GM12878 (cell line): Measurements from ENCODE around the gene ODC1. TPM values are rescaled to one million over a fixed set of nuclear protein-coding genes. Genes with fewer than 3 reads are reported as not detected.

Experiments
- ATAC-seq: fragments of 200-7000 bp; cut with Tn5 transposase; 3 replicates; pipeline ENCODE4 v1.9.1; 2020; ENCODE audit warnings: mild to moderate bottlenecking, moderate library complexity
- BruUV-seq: library from RNA; stranded (reverse); fragments of 400-500 nt; replicated peaks from 2 replicates; lab custom pipeline; 2021; lab: Mats Ljungman, UMichigan
- CTCF ChIA-PET: fragments of 300-600 bp; sonication (Branson Sonifier 250); formaldehyde crosslinking; extraction: SDS; loops from one replicate; lab custom pipeline; 2021; ENCODE audit warnings: inconsistent platforms; lab: Yijun Ruan, JAX
- POLR2A ChIA-PET: fragments of 350-600 bp; formaldehyde crosslinking; extraction: SDS; loops from one replicate; lab custom pipeline; 2021; ENCODE audit warnings: inconsistent platforms; lab: Charles Lee
- RAD21 ChIA-PET: fragments of 300-600 bp; sonication (Branson Sonifier 250); formaldehyde crosslinking; loops from one replicate; lab custom pipeline; 2023; ENCODE audit warnings: antibody characterized with exemption; ENCODE audit not compliant: unreplicated experiment; lab: Charles Lee
- SMC1A ChIA-PET: fragments of 300-600 bp; sonication (Branson Sonifier 250); formaldehyde crosslinking; loops from one replicate; lab custom pipeline; 2023; ENCODE audit not compliant: unreplicated experiment, uncharacterized antibody; lab: Charles Lee
- DNase-seq: peaks from one replicate; pipeline ENCODE4 v3.0.0-alpha.2; 2011; ENCODE audit warnings: low read depth, low spot score
- FAIRE-seq: peaks from 3 replicates; lab custom pipeline; 2011; peaks lifted over from hg19 to GRCh38; lab: Jason Lieb, UNC
- H2AFZ ChIP-seq: 2 replicates; pipeline ENCODE4 v1.6.0; 2011; ENCODE audit warnings: low read depth, low read length, control low read depth; ENCODE audit not compliant: control insufficient read depth
- H3K27ac ChIP-seq: 2 replicates; pipeline ENCODE4 v1.5.1; 2011; ENCODE audit warnings: control low read depth; ENCODE audit not compliant: control insufficient read depth, insufficient read depth
- H3K27me3 ChIP-seq, 2 experiments: replicated peaks in 1 of 2; 2 replicates each; pipeline versions ENCODE4 v1.6.0 to v1.6.1; 2011; ENCODE audit warnings: low read length in 1 of 2; ENCODE audit not compliant: control insufficient read depth in 2 of 2, insufficient read depth in 2 of 2
- H3K36me3 ChIP-seq, 2 experiments: 2 replicates each; pipeline ENCODE4 v1.5.1; 2011; ENCODE audit warnings: low read length in 1 of 2; ENCODE audit not compliant: control insufficient read depth in 2 of 2, insufficient read depth in 2 of 2
- H3K4me1 ChIP-seq: 2 replicates; pipeline ENCODE4 v1.6.1; 2011; ENCODE audit warnings: mild to moderate bottlenecking, low read length, moderate library complexity, mixed read lengths; ENCODE audit not compliant: control insufficient read depth, insufficient read depth
- H3K4me2 ChIP-seq: 2 replicates; pipeline ENCODE4 v1.6.0; 2011; ENCODE audit warnings: control low read depth; ENCODE audit not compliant: control insufficient read depth, insufficient read depth
- H3K4me3 ChIP-seq: fragments of 200-600 bp; sonication (generic); 2 replicates; pipeline ENCODE4 v1.5.1; 2016
- H3K79me2 ChIP-seq: 2 replicates; pipeline ENCODE4 v1.6.0; 2011; ENCODE audit warnings: low read length; ENCODE audit not compliant: control insufficient read depth, insufficient read depth
- H3K9ac ChIP-seq: 2 replicates; pipeline ENCODE4 v1.8.0; 2011; ENCODE audit warnings: low read length, control low read depth, mixed read lengths; ENCODE audit not compliant: control insufficient read depth, insufficient read depth
- H3K9me3 ChIP-seq: replicated peaks from 3 replicates; pipeline ENCODE4 v1.5.1; 2011; ENCODE audit warnings: mild to moderate bottlenecking, low read length; ENCODE audit not compliant: control insufficient read depth, insufficient read depth
- H4K20me1 ChIP-seq: 2 replicates; pipeline ENCODE4 v1.6.0; 2011; ENCODE audit not compliant: control insufficient read depth, insufficient read depth
- BCL11A ChIP-seq: IDR thresholded peaks from 2 replicates; pipeline ENCODE4 v1.6.1; 2011; ENCODE audit warnings: low read depth, low read length
- CHD1 ChIP-seq: IDR thresholded peaks from 2 replicates; pipeline ENCODE4 v1.6.1; 2012; ENCODE audit warnings: low read depth, low read length, improper control_type of control experiment
- MTA2 ChIP-seq: fragments of 450-650 bp; IDR thresholded peaks from 2 replicates; pipeline ENCODE4 v1.6.1; 2016; ENCODE audit warnings: low read depth, mild to moderate bottlenecking, moderate library complexity
- NR2C1 ChIP-seq: fragments of 450-650 bp; IDR thresholded peaks from 2 replicates; pipeline ENCODE4 v1.6.1; 2017; ENCODE audit warnings: antibody characterized with exemption, mild to moderate bottlenecking, moderate library complexity
- PML ChIP-seq: IDR thresholded peaks from 2 replicates; pipeline ENCODE4 v1.6.1; 2012; ENCODE audit warnings: low read length, inconsistent platforms
- POLR2AphosphoS2 ChIP-seq: IDR thresholded peaks from 2 replicates; pipeline ENCODE4 v1.6.1; 2011; ENCODE audit warnings: low read depth, mild to moderate bottlenecking, low read length, improper control_type of control experiment, moderate library complexity
- RB1 ChIP-seq: fragments of 450-650 bp; formaldehyde crosslinking; IDR thresholded peaks from 2 replicates; pipeline ENCODE4 v1.6.1; 2017; ENCODE audit warnings: mild to moderate bottlenecking, borderline replicate concordance
- SMARCA5 ChIP-seq: fragments of 450-650 bp; IDR thresholded peaks from 2 replicates; pipeline ENCODE4 v1.6.1; 2017; ENCODE audit warnings: mild to moderate bottlenecking
- TCF3 ChIP-seq: IDR thresholded peaks from 2 replicates; pipeline ENCODE4 v1.6.1; 2012; ENCODE audit warnings: low read depth, mild to moderate bottlenecking, low read length, borderline replicate concordance; ENCODE audit not compliant: insufficient read depth
- WGBS: methylation state at CpG from one replicate; pipeline ENCODE4 v1.1.6; 2016; ENCODE audit warnings: low lambda C conversion rate; ENCODE audit not compliant: insufficient replicate concordance, insufficient coverage; ENCODE audit errors: missing lambda C conversion rate; 5-methylcytosine and 5-hydroxymethylcytosine counted together
- in situ Hi-C: fragments of 300-500 bp; cut with MboI; formaldehyde crosslinking; loops from 9 replicates; pipeline ENCODE4 v1.14.3; 2018; ENCODE audit warnings: mixed read lengths
- intact Hi-C: fragments of 100-400 bp; cut with micrococcal nuclease; formaldehyde crosslinking; loops from one replicate; pipeline ENCODE4 v1.14.2; 2022; ENCODE audit not compliant: unreplicated experiment
- polyA plus RNA-seq, 11 experiments: library from polyadenylated mRNA; depleted of rRNA in 4 of 11; unstranded in 6 of 11; stranded (reverse) in 5 of 11; fragments of >200 nt; fragmentation: Nextera tagmentation in 4 of 11; fragmentation: Illumina TruSeq in 1 of 11; extraction: Ambion mirVana in 4 of 11; extraction: Trizol in 1 of 11; gene quantifications; 1 replicate in 1 of 11; 2 replicates in 10 of 11; pipeline versions ENCODE4 v1.2.1 to v1.2.3, GENCODE V29; 2011 to 2016; ENCODE audit warnings: inconsistent platforms in 2 of 11, missing spikeins in 2 of 11, low read depth in 1 of 11
- total RNA-seq, 4 experiments: library from RNA; depleted of rRNA in 3 of 4; stranded (reverse); fragments of >200 nt in 3 of 4; fragmentation: Illumina TruSeq in 1 of 4; extraction: Trizol in 1 of 4; gene quantifications; 2 replicates each; pipeline versions ENCODE4 v1.2.1 to v1.2.3, GENCODE V29; 2013 to 2021
- TF ChIP-seq, protein P1 (sequence below): fragments of 450-650 bp; conservative IDR thresholded peaks from 2 replicates; pipeline ENCODE4 v1.6.1; 2017; ENCODE audit warnings: mild to moderate bottlenecking, moderate library complexity
- TF ChIP-seq, protein P2 (sequence below): IDR thresholded peaks from 2 replicates; pipeline ENCODE4 v1.6.1; 2012; ENCODE audit warnings: low read depth, low read length, improper control_type of control experiment
- TF ChIP-seq, protein P3 (sequence below): IDR thresholded peaks from 2 replicates; pipeline ENCODE4 v1.6.1; 2012; ENCODE audit warnings: low read length, inconsistent platforms
- TF ChIP-seq, protein P4 (sequence below): fragments of 450-650 bp; IDR thresholded peaks from 2 replicates; pipeline ENCODE4 v1.6.1; 2016; ENCODE audit warnings: mild to moderate bottlenecking
- TF ChIP-seq, protein P5 (sequence below): fragments of 450-650 bp; formaldehyde crosslinking; IDR thresholded peaks from 2 replicates; pipeline ENCODE4 v1.4.0; 2022; ENCODE audit warnings: mild to moderate bottlenecking, moderate library complexity

ODC1 gene
- total and polyA plus RNA-seq, 10 of the 15 experiments (the other 5 are each of a cell fraction or from before 2014, with no cell fraction given), result 68.5 to 441 (median 340) TPM

DNA sequence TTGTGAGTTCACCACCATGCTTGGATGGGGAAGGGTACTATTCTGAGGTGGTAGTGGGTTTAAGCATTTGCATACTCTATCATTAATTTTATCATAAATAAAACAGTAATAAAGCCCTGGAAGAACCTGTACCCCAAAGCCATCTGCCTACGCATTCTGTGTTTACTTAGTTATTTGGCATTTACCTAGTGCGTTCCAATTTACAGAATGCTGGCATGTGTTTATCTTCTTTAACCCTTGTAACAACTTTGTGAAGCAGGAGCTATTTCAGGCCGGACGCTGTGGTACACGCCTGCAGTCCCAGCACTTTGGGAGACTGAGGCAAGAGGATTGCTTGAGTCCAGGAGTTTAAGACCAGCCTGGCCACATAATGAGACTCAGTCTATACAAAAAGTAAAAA lies 17.8 kb upstream of the ODC1 start:
- Histone ChIP-seq H3K27ac (no peak overlapping the region), H2AFZ (no peak overlapping the region), H3K4me2 (no peak overlapping the region), H3K79me2 (no peaks in the 10 kb centered on the region), H3K4me3 (no peak overlapping the region), H3K4me1 (no peaks in the 10 kb centered on the region), H3K27me3 (no peaks in the 10 kb centered on the region; a peak in 1 of 4 replicates), H3K9me3 (no peaks in the 10 kb centered on the region), H3K36me3 (no peaks in the 10 kb centered on the region), H4K20me1 (no peaks in the 10 kb centered on the region), H3K9ac (no peak overlapping the region)
- RAD21 ChIA-PET, result no interaction called here
- intact Hi-C loops, result no loop called here
- CTCF ChIA-PET, result interaction anchor here (0.6 kb wide), 2 partner anchors 105 to 1562 kb away, joined by 3 read pairs; no protein-coding TSS in a partner anchor
- no TSS peak for BruUV-seq
- in situ Hi-C loops, result no loop called here
- POLR2A ChIA-PET, result no interaction called here
- 79% methylated on average over 5 of the region's 5 CpGs for WGBS
- TF ChIP-seq PML (no peak), POLR2AphosphoS2 (no peak), SMARCA5 (no peak), NR2C1 (no peak), TCF3 (no peak), BCL11A (no peak), CHD1 (no peak), MTA2 (no peak), RB1 (no peak)
- TF ChIP-seq, protein P1, sequence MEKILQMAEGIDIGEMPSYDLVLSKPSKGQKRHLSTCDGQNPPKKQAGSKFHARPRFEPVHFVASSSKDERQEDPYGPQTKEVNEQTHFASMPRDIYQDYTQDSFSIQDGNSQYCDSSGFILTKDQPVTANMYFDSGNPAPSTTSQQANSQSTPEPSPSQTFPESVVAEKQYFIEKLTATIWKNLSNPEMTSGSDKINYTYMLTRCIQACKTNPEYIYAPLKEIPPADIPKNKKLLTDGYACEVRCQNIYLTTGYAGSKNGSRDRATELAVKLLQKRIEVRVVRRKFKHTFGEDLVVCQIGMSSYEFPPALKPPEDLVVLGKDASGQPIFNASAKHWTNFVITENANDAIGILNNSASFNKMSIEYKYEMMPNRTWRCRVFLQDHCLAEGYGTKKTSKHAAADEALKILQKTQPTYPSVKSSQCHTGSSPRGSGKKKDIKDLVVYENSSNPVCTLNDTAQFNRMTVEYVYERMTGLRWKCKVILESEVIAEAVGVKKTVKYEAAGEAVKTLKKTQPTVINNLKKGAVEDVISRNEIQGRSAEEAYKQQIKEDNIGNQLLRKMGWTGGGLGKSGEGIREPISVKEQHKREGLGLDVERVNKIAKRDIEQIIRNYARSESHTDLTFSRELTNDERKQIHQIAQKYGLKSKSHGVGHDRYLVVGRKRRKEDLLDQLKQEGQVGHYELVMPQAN, result no peak
- TF ChIP-seq, protein P2, sequence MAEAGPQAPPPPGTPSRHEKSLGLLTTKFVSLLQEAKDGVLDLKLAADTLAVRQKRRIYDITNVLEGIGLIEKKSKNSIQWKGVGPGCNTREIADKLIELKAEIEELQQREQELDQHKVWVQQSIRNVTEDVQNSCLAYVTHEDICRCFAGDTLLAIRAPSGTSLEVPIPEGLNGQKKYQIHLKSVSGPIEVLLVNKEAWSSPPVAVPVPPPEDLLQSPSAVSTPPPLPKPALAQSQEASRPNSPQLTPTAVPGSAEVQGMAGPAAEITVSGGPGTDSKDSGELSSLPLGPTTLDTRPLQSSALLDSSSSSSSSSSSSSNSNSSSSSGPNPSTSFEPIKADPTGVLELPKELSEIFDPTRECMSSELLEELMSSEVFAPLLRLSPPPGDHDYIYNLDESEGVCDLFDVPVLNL, result no peak
- TF ChIP-seq, protein P3, sequence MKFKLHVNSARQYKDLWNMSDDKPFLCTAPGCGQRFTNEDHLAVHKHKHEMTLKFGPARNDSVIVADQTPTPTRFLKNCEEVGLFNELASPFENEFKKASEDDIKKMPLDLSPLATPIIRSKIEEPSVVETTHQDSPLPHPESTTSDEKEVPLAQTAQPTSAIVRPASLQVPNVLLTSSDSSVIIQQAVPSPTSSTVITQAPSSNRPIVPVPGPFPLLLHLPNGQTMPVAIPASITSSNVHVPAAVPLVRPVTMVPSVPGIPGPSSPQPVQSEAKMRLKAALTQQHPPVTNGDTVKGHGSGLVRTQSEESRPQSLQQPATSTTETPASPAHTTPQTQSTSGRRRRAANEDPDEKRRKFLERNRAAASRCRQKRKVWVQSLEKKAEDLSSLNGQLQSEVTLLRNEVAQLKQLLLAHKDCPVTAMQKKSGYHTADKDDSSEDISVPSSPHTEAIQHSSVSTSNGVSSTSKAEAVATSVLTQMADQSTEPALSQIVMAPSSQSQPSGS, result no peak
- TF ChIP-seq, protein P4, sequence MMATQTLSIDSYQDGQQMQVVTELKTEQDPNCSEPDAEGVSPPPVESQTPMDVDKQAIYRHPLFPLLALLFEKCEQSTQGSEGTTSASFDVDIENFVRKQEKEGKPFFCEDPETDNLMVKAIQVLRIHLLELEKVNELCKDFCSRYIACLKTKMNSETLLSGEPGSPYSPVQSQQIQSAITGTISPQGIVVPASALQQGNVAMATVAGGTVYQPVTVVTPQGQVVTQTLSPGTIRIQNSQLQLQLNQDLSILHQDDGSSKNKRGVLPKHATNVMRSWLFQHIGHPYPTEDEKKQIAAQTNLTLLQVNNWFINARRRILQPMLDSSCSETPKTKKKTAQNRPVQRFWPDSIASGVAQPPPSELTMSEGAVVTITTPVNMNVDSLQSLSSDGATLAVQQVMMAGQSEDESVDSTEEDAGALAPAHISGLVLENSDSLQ, result no peak
- TF ChIP-seq, protein P5, sequence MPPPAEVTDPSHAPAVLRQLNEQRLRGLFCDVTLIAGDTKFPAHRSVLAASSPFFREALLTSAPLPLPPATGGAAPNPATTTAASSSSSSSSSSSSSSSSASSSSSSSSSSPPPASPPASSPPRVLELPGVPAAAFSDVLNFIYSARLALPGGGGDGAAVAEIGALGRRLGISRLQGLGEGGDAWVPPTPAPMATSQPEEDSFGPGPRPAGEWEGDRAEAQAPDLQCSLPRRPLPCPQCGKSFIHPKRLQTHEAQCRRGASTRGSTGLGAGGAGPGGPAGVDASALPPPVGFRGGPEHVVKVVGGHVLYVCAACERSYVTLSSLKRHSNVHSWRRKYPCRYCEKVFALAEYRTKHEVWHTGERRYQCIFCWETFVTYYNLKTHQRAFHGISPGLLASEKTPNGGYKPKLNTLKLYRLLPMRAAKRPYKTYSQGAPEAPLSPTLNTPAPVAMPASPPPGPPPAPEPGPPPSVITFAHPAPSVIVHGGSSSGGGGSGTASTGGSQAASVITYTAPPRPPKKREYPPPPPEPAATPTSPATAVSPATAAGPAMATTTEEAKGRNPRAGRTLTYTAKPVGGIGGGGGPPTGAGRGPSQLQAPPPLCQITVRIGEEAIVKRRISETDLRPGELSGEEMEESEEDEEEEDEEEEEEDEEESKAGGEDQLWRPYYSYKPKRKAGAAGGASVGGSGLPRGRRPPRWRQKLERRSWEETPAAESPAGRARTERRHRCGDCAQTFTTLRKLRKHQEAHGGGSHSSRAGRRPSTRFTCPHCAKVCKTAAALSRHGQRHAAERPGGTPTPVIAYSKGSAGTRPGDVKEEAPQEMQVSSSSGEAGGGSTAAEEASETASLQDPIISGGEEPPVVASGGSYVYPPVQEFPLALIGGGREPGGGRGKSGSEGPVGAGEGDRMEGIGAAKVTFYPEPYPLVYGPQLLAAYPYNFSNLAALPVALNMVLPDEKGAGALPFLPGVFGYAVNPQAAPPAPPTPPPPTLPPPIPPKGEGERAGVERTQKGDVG (CRISPR knock-in tag), result no peak
- FAIRE-seq (no peak), ATAC-seq (no peak), DNase-seq (no peak)
- SMC1A ChIA-PET, result no interaction called here
